Activated CD4-positive, alpha-beta T cell treated with anti-CD3 and anti-CD28 coated beads, Interleukin-2, amount 10 ng/mL, durations not matched to agents 7 days and 5 days (primary cell): Measurements from ENCODE around the gene PDE4D. TPM values are rescaled to one million over a fixed set of nuclear protein-coding genes. Genes with fewer than 3 reads are reported as not detected.

ENCODE experiments used
- CTCF ChIA-PET: fragments of 350-600 bp; sonication (Branson Sonifier 250); formaldehyde crosslinking; loops from one replicate; lab custom pipeline; 2021; ENCODE audit warnings: antibody characterized with exemption; lab: Charles Lee
- POLR2A ChIA-PET: fragments of 350-600 bp; sonication (Branson Sonifier 250); formaldehyde crosslinking; loops from one replicate; lab custom pipeline; 2021; ENCODE audit warnings: antibody characterized with exemption; lab: Charles Lee
- DNase-seq: peaks from one replicate; pipeline ENCODE4 v3.0.0-alpha.2; 2020
- H3K27ac Mint-ChIP-seq: one replicate; pipeline ENCODE4 v1.8.0; 2021; ENCODE audit warnings: mild to moderate bottlenecking, moderate library complexity, mixed read lengths
- H3K27me3 Mint-ChIP-seq: one replicate; pipeline ENCODE4 v1.8.0; 2021; ENCODE audit warnings: mixed read lengths
- H3K36me3 Mint-ChIP-seq: one replicate; pipeline ENCODE4 v1.8.0; 2021; ENCODE audit warnings: low read depth, mixed read lengths
- H3K4me1 Mint-ChIP-seq: one replicate; pipeline ENCODE4 v1.8.0; 2021; ENCODE audit warnings: mixed read lengths
- H3K4me3 Mint-ChIP-seq: one replicate; pipeline ENCODE4 v1.8.0; 2021; ENCODE audit warnings: mild to moderate bottlenecking, moderate library complexity, mixed read lengths
- H3K9me3 Mint-ChIP-seq: one replicate; pipeline ENCODE4 v1.8.0; 2021; ENCODE audit warnings: mixed read lengths
- total RNA-seq, 2 experiments: library from RNA; stranded (reverse); gene quantifications; one replicate each; pipeline ENCODE4 v1.2.3, GENCODE V29; 2021

PDE4D gene
- total RNA-seq, 2 experiments from 2014 or later: 62.0 to 67.8 TPM

DNA sequence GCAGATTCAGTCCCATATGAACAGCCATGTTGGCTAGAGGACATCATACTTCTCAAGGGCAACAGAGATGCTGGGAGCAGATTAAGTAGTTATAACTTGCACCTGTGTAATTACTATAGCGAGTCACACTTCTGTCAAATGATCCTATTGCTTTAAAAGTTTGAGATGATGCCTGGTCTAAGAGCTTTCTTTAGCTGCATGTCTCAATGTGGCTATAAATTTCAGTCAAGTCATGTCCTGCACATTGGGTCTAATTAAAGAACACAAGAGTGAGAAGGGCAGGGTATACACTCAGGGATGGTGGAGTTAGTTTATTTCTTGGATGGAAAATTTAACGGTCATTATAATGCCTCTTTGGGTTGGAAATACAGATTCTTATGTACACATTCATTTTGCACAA is 753.4 kb downstream of the PDE4D start:
- ChIA-PET CTCF (interaction anchor here (1.6 to 3.1 kb wide), 2 partner anchors 11 to 12 kb away, joined by 5 to 9 read pairs; no protein-coding TSS in a partner anchor), POLR2A (no interaction called here)
- peaks cover 2% of the 10 kb centered on the region for H3K36me3 Mint-ChIP-seq
- DNase-seq: no peak
- H3K27me3 Mint-ChIP-seq: no peaks in the 10 kb centered on the region
- H3K27ac Mint-ChIP-seq: no peak overlapping the region
- H3K9me3 Mint-ChIP-seq: no peaks in the 10 kb centered on the region
- peaks cover 14% of the 10 kb centered on the region for H3K4me1 Mint-ChIP-seq
- no peak overlapping the region for H3K4me3 Mint-ChIP-seq

DNA sequence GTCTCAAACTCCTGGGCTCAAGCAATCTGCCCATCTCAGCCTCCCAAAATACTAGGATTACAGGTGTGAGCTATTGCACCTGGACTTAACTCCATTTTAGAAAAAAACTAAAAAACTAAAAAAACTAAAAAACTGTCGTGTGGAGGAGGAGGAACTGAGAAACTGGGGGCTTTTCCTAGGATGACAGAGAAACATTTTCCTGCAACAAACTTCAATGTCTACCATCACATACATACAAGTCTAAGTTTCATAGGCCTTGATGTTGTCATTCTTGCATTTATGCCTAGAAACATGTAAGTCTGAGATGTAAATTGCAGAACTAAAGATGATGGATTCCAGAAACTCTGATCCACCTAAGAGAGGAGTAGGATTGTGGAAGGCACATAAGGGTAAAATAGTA is 753.8 kb downstream of the PDE4D start:
- H3K4me1 Mint-ChIP-seq: peaks cover 18% of the 10 kb centered on the region
- peaks cover under 1% of the 10 kb centered on the region for H3K9me3 Mint-ChIP-seq
- H3K27me3 Mint-ChIP-seq: no peaks in the 10 kb centered on the region
- ChIA-PET POLR2A (no interaction called here), CTCF (interaction anchor here (1.6 to 3.1 kb wide), 2 partner anchors 11 to 12 kb away, joined by 5 to 9 read pairs; no protein-coding TSS in a partner anchor)
- H3K27ac Mint-ChIP-seq: no peak overlapping the region
- H3K4me3 Mint-ChIP-seq: no peak overlapping the region
- peaks cover 2% of the 10 kb centered on the region for H3K36me3 Mint-ChIP-seq
- DNase-seq: no peak

DNA sequence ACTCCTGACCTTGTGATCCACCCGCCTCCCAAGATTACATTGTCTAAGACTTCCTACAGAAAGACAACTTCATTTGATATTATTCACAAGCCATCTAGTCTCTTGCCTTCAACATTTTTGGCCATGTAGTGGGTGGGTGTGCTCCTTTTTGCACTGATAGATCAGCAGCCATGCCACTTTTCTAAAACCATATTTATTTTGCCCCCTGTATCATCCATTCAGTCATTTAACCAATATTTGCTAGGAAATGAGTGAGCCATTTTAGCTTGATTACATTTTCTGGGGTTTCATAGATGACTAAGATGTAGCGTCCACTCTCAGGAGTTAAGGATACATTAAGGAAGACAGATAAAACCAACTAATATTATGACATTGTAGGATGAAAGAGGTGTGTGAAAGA is 755.0 kb downstream of the PDE4D start:
- Mint-ChIP-seq H3K27me3 (no peaks in the 10 kb centered on the region), H3K9me3 (peaks cover 3% of the 10 kb centered on the region), H3K27ac (no peak overlapping the region), H3K4me3 (no peak overlapping the region), H3K36me3 (peaks cover 8% of the 10 kb centered on the region), H3K4me1 (peaks cover 23% of the 10 kb centered on the region)
- ChIA-PET POLR2A (no interaction called here), CTCF (interaction anchor here (0.9 to 3.1 kb wide), 4 partner anchors 11 to 22 kb away, joined by 4 to 14 read pairs (median 7); no protein-coding TSS in a partner anchor)
- no peak for DNase-seq

DNA sequence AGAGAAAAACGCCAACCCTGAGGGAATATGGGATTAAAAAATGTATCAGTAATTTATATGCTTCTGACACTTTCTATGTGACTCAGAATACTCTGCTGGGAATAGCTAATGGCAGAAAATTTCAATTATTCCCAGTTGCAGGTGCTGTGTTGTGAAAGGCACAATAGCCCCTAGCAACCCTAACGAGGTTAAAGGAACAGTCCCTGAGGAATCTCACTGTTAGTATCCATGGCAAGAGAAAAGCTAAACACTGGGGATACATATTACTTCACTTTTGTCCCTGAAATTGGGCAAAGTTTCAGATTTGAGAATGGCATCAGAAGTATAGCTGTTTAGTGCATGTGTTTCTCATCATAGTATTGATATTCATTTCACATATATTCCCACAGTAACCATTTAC is 755.7 kb downstream of the PDE4D start:
- Mint-ChIP-seq H3K9me3 (peaks cover 4% of the 10 kb centered on the region), H3K4me1 (peaks cover 29% of the 10 kb centered on the region), H3K4me3 (no peak overlapping the region), H3K27me3 (no peaks in the 10 kb centered on the region), H3K36me3 (peaks cover 12% of the 10 kb centered on the region), H3K27ac (no peak overlapping the region)
- no peak for DNase-seq
- ChIA-PET CTCF (interaction anchor here (0.9 to 3.1 kb wide), 5 partner anchors 10 to 22 kb away, joined by 4 to 14 read pairs (median 5); no protein-coding TSS in a partner anchor), POLR2A (no interaction called here)

DNA sequence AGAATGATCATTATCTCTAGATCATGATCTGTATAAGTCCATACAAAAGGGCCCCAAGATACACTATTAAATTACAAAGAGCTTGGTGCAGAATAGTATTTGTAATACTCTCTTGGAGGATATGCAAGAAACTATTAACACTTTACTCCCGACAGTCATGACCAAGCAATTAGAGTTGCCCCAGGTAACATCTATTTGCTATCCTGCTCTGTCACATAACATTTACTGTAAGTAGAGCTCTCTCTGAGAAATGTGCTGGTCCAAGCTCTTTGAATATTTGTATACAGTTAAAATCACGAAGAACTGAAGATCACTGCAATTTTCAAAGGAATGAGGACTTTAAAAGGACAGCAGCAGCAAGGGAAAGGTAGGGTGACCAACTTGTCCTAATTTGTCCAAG is 757.0 kb downstream of the PDE4D start:
- DNase-seq: no peak
- no peak overlapping the region for H3K4me3 Mint-ChIP-seq
- H3K9me3 Mint-ChIP-seq: peaks cover 9% of the 10 kb centered on the region
- H3K4me1 Mint-ChIP-seq: peaks cover 36% of the 10 kb centered on the region
- H3K36me3 Mint-ChIP-seq: peaks cover 12% of the 10 kb centered on the region
- ChIA-PET POLR2A (no interaction called here), CTCF (interaction anchor here (0.8 to 2.7 kb wide), 3 partner anchors 8 to 15 kb away, joined by 3 to 14 read pairs (median 3); no protein-coding TSS in a partner anchor)
- no peaks in the 10 kb centered on the region for H3K27me3 Mint-ChIP-seq
- H3K27ac Mint-ChIP-seq: no peak overlapping the region

DNA sequence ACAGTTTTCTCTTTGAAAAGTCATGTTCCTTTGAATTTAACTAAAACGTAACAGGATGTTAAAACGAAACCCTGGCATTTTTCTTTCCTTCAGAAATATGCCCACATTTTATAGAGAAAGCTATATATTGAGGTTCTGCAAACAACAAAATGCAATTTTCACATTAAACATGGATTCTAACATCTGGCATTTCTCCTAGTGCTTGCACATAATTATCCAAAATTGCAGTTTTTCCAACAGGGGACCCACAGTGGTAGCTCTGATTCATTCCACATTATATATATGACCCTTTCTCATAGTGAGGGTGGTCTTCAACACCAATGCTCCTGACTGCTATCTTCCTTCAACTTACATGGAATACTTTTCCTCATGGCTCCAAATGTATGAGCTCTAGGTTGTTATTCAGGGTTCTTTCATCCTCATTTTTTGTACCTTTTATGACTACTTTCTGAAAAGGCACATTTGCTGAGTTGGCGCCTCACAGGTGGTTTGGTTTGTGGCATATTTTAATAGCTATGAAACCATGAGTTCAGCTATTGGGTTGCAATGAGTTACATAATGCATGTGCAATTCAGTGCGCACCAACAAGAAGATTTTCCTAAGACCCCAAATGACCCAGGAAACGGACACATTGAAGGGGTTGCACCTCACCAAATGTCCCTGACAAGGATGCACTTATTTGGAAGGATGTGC is 758.9 kb downstream of the PDE4D start:
- H3K4me1 Mint-ChIP-seq: peaks cover 47% of the 10 kb centered on the region
- H3K36me3 Mint-ChIP-seq: peaks cover 12% of the 10 kb centered on the region
- no peaks in the 10 kb centered on the region for H3K27me3 Mint-ChIP-seq
- ChIA-PET CTCF (interaction anchor here (0.9 to 2.0 kb wide), 7 partner anchors 10 to 100 kb away, joined by 3 to 7 read pairs (median 4); no protein-coding TSS in a partner anchor), POLR2A (no interaction called here)
- H3K9me3 Mint-ChIP-seq: peaks cover 9% of the 10 kb centered on the region
- no peak overlapping the region for H3K27ac Mint-ChIP-seq
- no peak overlapping the region for H3K4me3 Mint-ChIP-seq
- DNase-seq: no peak

DNA sequence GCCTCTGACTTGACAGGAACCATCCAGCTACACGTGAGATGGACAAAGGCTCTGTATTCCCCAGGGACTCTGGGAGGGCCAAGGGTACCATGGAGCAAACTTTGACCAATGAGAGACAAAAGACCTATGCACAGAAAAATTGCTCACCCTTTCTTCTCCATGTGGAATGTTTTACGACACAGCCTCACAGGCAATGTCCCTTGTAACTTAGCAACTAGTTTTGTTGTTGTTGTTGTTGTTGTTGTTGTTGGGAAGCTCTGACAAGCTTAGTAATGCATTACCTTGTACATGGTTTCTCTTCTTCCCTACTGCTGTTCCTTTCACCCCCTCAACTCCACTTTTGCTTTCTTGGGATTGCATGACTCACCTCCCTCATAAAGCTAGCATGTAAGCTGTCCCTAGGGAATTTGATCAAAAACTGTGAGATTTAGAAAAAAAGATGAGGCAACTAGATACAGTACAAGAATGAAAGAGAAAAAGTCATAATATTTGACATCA is 759.7 kb downstream of the PDE4D start:
- no peak overlapping the region for H3K27ac Mint-ChIP-seq
- H3K9me3 Mint-ChIP-seq: peaks cover 9% of the 10 kb centered on the region
- no peak for DNase-seq
- POLR2A ChIA-PET: no interaction called here
- peaks cover 14% of the 10 kb centered on the region for H3K36me3 Mint-ChIP-seq
- CTCF ChIA-PET: interaction anchor here (1.2 to 2.0 kb wide), 5 partner anchors 11 to 99 kb away, joined by 3 to 7 read pairs (median 4); no protein-coding TSS in a partner anchor
- H3K4me1 Mint-ChIP-seq: peaks cover 46% of the 10 kb centered on the region
- H3K27me3 Mint-ChIP-seq: no peaks in the 10 kb centered on the region
- H3K4me3 Mint-ChIP-seq: no peak overlapping the region

DNA sequence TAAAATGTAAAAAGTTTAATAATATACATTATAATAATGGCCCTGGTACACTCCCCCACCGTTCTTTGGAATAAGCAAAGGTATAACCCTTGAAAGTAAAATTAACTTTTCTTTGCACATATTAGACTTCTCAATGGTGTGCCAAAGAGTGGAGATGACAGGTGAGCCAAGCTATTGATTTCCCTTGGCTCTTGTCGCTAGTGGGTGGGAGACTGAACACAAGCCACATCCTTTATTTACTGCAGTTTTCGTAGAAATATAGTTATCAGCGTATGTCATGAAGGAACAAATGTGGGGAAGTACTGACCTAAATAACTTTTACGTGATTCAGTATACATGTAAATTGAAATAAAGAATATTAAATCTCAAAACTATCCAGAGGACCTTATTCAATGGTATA is 761.4 kb downstream of the PDE4D start:
- H3K4me3 Mint-ChIP-seq: peak overlapping the region; percentile 25
- H3K27me3 Mint-ChIP-seq: no peaks in the 10 kb centered on the region
- POLR2A ChIA-PET: interaction anchor here (0.6 kb wide), 1 partner anchor 33 kb away, joined by 3 read pairs; no protein-coding TSS in a partner anchor
- H3K27ac Mint-ChIP-seq: peak overlapping the region; percentile 75
- DNase-seq: peak; percentile 35
- H3K9me3 Mint-ChIP-seq: peaks cover 9% of the 10 kb centered on the region
- CTCF ChIA-PET: interaction anchor here (0.8 to 1.9 kb wide), 4 partner anchors 19 to 41 kb away, joined by 3 to 5 read pairs (median 3); no protein-coding TSS in a partner anchor
- H3K4me1 Mint-ChIP-seq: peaks cover 42% of the 10 kb centered on the region
- peaks cover 13% of the 10 kb centered on the region for H3K36me3 Mint-ChIP-seq

DNA sequence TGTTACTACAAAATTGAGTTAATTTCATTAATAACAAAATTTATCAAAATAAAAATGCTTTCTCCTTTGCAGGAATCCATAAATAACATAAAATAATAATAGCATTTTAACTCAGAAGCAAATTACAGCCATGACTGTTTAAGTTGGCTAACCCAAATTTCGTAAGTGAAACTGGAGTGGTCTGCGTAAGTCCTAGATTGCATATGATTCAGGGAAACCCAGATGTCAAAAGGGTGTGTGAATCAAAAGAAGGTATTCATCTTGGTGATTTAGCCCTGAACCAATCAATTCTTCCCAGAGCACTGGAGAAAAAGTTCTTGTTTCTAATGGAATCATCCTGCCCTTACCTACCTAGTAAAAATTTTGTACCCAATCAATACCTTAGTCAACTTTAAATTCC is 763.1 kb downstream of the PDE4D start:
- H3K27ac Mint-ChIP-seq: no peak overlapping the region
- DNase-seq: no peak
- peaks cover 9% of the 10 kb centered on the region for H3K9me3 Mint-ChIP-seq
- peaks cover 13% of the 10 kb centered on the region for H3K36me3 Mint-ChIP-seq
- H3K27me3 Mint-ChIP-seq: no peaks in the 10 kb centered on the region
- H3K4me1 Mint-ChIP-seq: peaks cover 42% of the 10 kb centered on the region
- POLR2A ChIA-PET: no interaction called here
- CTCF ChIA-PET: interaction anchor here (1.3 kb wide), 1 partner anchor 84 kb away, joined by 3 read pairs; no protein-coding TSS in a partner anchor
- H3K4me3 Mint-ChIP-seq: no peak overlapping the region

DNA sequence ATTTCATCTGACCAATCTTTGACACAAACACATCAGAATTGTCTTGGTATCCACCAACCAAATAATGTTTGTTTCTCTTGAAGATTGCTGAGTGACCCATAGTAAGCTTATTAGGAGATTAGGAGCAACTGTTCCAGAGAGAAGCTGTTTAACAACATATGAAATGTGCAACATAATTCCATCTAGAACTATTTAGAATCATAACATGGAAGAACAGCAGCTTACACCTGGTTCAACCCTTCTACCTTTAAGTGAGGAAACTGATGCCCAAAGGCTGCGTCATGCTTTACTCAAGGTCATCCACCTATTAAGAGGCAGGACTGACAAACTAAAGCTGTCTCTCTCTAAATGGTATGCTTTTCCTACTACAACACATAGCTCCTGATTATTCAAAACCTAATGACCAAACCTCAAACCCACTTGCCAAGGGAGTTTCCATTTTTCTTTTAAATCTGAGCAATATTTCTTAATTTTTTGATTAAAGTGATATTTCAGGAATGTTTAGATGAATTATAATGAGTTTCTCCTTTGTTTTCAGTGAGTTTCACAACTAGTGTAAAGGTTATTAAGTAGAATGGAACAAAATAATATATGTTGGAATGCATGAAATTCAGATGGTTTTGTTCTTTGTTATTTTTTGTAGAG is 764.8 kb downstream of the PDE4D start:
- H3K27ac Mint-ChIP-seq: no peak overlapping the region
- ChIA-PET POLR2A (interaction anchor here (1.0 kb wide), 1 partner anchor 94 kb away, joined by 3 read pairs; no protein-coding TSS in a partner anchor), CTCF (interaction anchor here (0.6 to 2.7 kb wide), 12 partner anchors 8 to 252 kb away, joined by 3 to 14 read pairs (median 5); no protein-coding TSS in a partner anchor)
- peaks cover 31% of the 10 kb centered on the region for H3K4me1 Mint-ChIP-seq
- no peak overlapping the region for H3K4me3 Mint-ChIP-seq
- H3K36me3 Mint-ChIP-seq: peaks cover 8% of the 10 kb centered on the region
- H3K27me3 Mint-ChIP-seq: no peaks in the 10 kb centered on the region
- peaks cover 7% of the 10 kb centered on the region for H3K9me3 Mint-ChIP-seq
- no peak for DNase-seq

DNA sequence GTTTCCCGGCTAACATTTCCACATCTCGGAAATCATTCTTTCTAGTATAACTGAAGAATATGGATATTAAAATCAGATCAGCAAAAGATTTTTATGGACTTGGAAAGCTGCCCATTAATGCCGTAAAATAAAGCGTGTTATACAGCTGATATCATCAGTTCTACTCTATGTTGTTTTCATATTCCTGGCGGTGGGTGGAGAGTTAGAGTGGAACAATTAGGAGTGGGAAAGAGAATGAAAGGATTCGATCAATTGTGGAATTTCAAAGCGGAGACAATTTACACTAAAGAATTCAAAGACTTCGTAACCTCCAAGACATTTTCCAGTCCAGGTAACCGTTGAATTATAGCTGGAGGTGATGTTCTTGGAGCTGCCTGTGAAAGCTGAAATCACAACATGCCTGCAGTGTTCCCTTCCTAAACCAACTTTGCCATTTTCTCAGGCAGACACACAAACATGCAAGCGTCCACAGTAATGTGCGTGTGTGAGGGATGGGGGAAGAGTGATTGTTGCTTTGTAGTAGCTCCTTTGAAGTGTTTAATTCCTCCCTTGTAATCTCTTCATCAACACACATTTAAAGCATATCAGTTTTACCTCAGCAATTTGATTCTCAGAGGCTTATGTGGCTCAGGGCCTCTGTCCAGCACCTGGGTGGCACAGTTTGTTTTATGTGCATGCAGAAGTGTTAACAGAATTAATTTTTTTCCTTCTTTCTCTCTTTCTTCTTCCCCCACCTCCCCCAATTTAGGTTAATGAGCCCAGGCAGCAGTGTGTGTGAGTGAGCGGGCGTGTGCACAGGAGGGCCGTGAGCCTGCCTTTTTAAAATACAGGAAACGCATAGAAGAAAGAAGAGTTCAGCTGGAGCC is 766.6 kb downstream of the PDE4D start:
- CTCF ChIA-PET: interaction anchor here (0.6 to 2.7 kb wide), 12 partner anchors 10 to 240 kb away, joined by 3 to 14 read pairs (median 5); no protein-coding TSS in a partner anchor
- POLR2A ChIA-PET: interaction anchor here (1.2 kb wide), 1 partner anchor 90 kb away, joined by 4 read pairs; no protein-coding TSS in a partner anchor
- Mint-ChIP-seq H3K4me3 (no peak overlapping the region), H3K9me3 (peaks cover 6% of the 10 kb centered on the region), H3K4me1 (peaks cover 14% of the 10 kb centered on the region), H3K36me3 (peaks cover 5% of the 10 kb centered on the region), H3K27me3 (no peaks in the 10 kb centered on the region), H3K27ac (no peak overlapping the region)
- DNase-seq: no peak
